ENCODE data around the gene COX5B.

DNA sequence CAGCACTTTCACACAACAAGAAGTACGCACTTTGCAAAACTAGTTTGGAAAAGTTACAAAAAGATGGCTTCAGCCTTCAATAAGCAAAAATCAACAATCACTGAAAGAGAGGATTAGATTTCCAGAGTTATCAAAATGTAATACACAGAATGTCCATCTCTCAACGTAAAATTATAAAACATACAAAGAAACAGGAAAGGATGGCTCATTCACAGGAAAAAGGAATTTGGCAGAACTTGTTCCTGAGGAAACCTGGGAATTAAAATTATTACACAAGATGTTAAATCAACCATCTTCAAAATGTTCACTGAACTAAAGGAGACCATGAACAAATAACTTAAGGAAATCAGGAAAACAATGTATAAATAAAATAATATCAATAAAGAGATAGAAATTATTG, 31.6 kb downstream of the COX5B start:
- TF ChIP-seq, protein P1, sequence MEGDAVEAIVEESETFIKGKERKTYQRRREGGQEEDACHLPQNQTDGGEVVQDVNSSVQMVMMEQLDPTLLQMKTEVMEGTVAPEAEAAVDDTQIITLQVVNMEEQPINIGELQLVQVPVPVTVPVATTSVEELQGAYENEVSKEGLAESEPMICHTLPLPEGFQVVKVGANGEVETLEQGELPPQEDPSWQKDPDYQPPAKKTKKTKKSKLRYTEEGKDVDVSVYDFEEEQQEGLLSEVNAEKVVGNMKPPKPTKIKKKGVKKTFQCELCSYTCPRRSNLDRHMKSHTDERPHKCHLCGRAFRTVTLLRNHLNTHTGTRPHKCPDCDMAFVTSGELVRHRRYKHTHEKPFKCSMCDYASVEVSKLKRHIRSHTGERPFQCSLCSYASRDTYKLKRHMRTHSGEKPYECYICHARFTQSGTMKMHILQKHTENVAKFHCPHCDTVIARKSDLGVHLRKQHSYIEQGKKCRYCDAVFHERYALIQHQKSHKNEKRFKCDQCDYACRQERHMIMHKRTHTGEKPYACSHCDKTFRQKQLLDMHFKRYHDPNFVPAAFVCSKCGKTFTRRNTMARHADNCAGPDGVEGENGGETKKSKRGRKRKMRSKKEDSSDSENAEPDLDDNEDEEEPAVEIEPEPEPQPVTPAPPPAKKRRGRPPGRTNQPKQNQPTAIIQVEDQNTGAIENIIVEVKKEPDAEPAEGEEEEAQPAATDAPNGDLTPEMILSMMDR (optimal IDR thresholded peaks at IDR 0.05 in 1 of 3, IDR thresholded peaks at IDR 0.05 in 1 of 3, conservative IDR thresholded peaks at IDR 0.05 in 1 of 3; ENCODE audit: extremely low read depth in 1 of 3, insufficient read depth in 2 of 3, low read length in 3 of 3), result no peak
- no peak for TF ChIP-seq EZH2 (IDR thresholded peaks at IDR 0.05; ENCODE audit: low read length)
